ENCODE measurements around the gene PCSK4.
"Not testable (repeated sequence)": the region's sequence is repeated elsewhere in the genome, so short reads cannot be mapped to it uniquely, and the experiment has no call there.

The PCSK4 gene

GRCh38 chr19:1490311-1491113 is at the start of gene PCSK4:
TSS of gene PCSK4 (minus strand) at chr19:1490350. CDS start at chr19:1490346, 4 bp downstream.
- peak; percentile 98 for DNase-seq (ENCODE audit: extremely low read depth, low read depth)
- no peak for TF ChIP-seq CTCF (IDR thresholded peaks at IDR 0.05; ENCODE audit: low read depth, low read length)

GRCh38 chr19:1539749-1540148 is 49.6 kb upstream of the PCSK4 start:
- not testable (repeated sequence) for DNase-seq (ENCODE audit: extremely low read depth, low read depth)

GRCh38 chr19:1538978-1539377 is 48.8 kb upstream of the PCSK4 start:
- TF ChIP-seq CTCF (IDR thresholded peaks at IDR 0.05; ENCODE audit: low read depth, low read length): no peak
- no peak for DNase-seq (ENCODE audit: extremely low read depth, low read depth)

- DNase-seq (ENCODE audit: extremely low read depth, low read depth): not testable (repeated sequence)
These were observed 45.5 kb upstream of the PCSK4 start for GRCh38 chr19:1535699-1536098.

GRCh38 chr19:1534972-1535371 is 44.8 kb upstream of the PCSK4 start:
- DNase-seq (ENCODE audit: extremely low read depth, low read depth): no peak
- TF ChIP-seq CTCF (IDR thresholded peaks at IDR 0.05; ENCODE audit: low read depth, low read length): no peak

- no peak for DNase-seq (ENCODE audit: extremely low read depth, low read depth)
- no peak for TF ChIP-seq CTCF (IDR thresholded peaks at IDR 0.05; ENCODE audit: low read depth, low read length)
These were observed 43.5 kb upstream of the PCSK4 start for GRCh38 chr19:1533510-1534150.

GRCh38 chr19:1532003-1532402 is 41.9 kb upstream of the PCSK4 start:
- DNase-seq (ENCODE audit: extremely low read depth, low read depth): no peak
- no peak for TF ChIP-seq CTCF (IDR thresholded peaks at IDR 0.05; ENCODE audit: low read depth, low read length)

GRCh38 chr19:1531587-1531986 is 41.4 kb upstream of the PCSK4 start:
- no peak for DNase-seq (ENCODE audit: extremely low read depth, low read depth)
- TF ChIP-seq CTCF (IDR thresholded peaks at IDR 0.05; ENCODE audit: low read depth, low read length): no peak

- DNase-seq (ENCODE audit: extremely low read depth, low read depth): not testable (repeated sequence)
These were observed 40.7 kb upstream of the PCSK4 start for GRCh38 chr19:1530856-1531255.
